ENCODE results near the gene PON2. TPM values are rescaled to one million over a fixed set of nuclear protein-coding genes. Genes with fewer than 3 reads are reported as not detected.

The PON2 gene
- total and polyA plus RNA-seq, 2 experiments from 2014 or later: 39.4 to 42.4 TPM

- H3K27me3 Mint-ChIP-seq (ENCODE audit: insufficient read depth, low read depth, poor library complexity): no peaks in the 10 kb centered on the region
- no peak overlapping the region for H3K4me3 Mint-ChIP-seq
- Histone ChIP-seq H3K4me3 (no peak overlapping the region), H3K4me1 (ENCODE audit: insufficient read depth) (peaks cover 23% of the 10 kb centered on the region), H3K27me3 (ENCODE audit: insufficient read depth) (no peaks in the 10 kb centered on the region), H3K4me2 (no peak overlapping the region), H3K9me2 (ENCODE audit: insufficient read depth) (peaks cover 3% of the 10 kb centered on the region; the same call in 1 of the 2 replicates), H2AFZ (peak overlapping the region; percentile 72), H3K79me2 (replicated peaks; ENCODE audit: insufficient read depth) (no peaks in the 10 kb centered on the region), H3K36me3 (ENCODE audit: insufficient read depth) (no peaks in the 10 kb centered on the region), H4K20me1 (replicated peaks; ENCODE audit: insufficient read depth) (no peaks in the 10 kb centered on the region), H3F3A (replicated peaks; ENCODE audit: low read depth) (no peaks in the 10 kb centered on the region), H3K27ac (ENCODE audit: low read depth) (no peak overlapping the region)
- no peaks in the 10 kb centered on the region for H3K9me3 Mint-ChIP-seq
- no peaks in the 10 kb centered on the region for H3K36me3 Mint-ChIP-seq (ENCODE audit: low read depth)
- peaks cover 30% of the 10 kb centered on the region for H3K4me1 Mint-ChIP-seq
- H3K27ac Mint-ChIP-seq: no peak overlapping the region
- no peak for DNase-seq (ENCODE audit: low spot score)
- TF ChIP-seq ZNF462 (CRISPR knock-in tag; IDR thresholded peaks at IDR 0.05): no peak
- TF ChIP-seq POLR2AphosphoS5 (IDR thresholded peaks at IDR 0.05; ENCODE audit: low read depth): no peak
- no peak for TF ChIP-seq ZNF114 (CRISPR knock-in tag; IDR thresholded peaks at IDR 0.05)
- no peak; the same call in 2 of the 3 replicates for ATAC-seq
Observed at GRCh38 chr7:95473276-95473985, 38.6 kb upstream of the PON2 start.

GRCh38 chr7:95472581-95473161 lies 37.8 kb upstream of the PON2 start:
- H3K27ac ChIP-seq (ENCODE audit: low read depth): no peak overlapping the region
- ATAC-seq: no peak

More at GRCh38 chr7:95472581-95473161, 37.8 kb upstream of the PON2 start:
- TF ChIP-seq ZNF462 (CRISPR knock-in tag; IDR thresholded peaks at IDR 0.05): no peak
- peak overlapping the region; percentile 72 for H2AFZ ChIP-seq
- no peaks in the 10 kb centered on the region for H3K36me3 Mint-ChIP-seq (ENCODE audit: low read depth)
- no peak overlapping the region for H3K27ac Mint-ChIP-seq
- H3K4me1 ChIP-seq (ENCODE audit: insufficient read depth): peaks cover 28% of the 10 kb centered on the region
- H3K9me3 Mint-ChIP-seq: no peaks in the 10 kb centered on the region
- H3K9me2 ChIP-seq (ENCODE audit: insufficient read depth): peaks cover 3% of the 10 kb centered on the region; the same call in 1 of the 2 replicates
- no peaks in the 10 kb centered on the region for H4K20me1 ChIP-seq (replicated peaks; ENCODE audit: insufficient read depth)
- H3K36me3 ChIP-seq (ENCODE audit: insufficient read depth): no peaks in the 10 kb centered on the region
- no peak overlapping the region for H3K4me3 Mint-ChIP-seq
- peaks cover 36% of the 10 kb centered on the region for H3K4me1 Mint-ChIP-seq
- H3K27me3 ChIP-seq (ENCODE audit: insufficient read depth): no peaks in the 10 kb centered on the region
- no peak overlapping the region for H3K4me3 ChIP-seq
- H3K79me2 ChIP-seq (replicated peaks; ENCODE audit: insufficient read depth): no peaks in the 10 kb centered on the region
- H3K4me2 ChIP-seq: no peak overlapping the region
- H3K27me3 Mint-ChIP-seq (ENCODE audit: insufficient read depth, low read depth, poor library complexity): no peaks in the 10 kb centered on the region
- no peaks in the 10 kb centered on the region for H3F3A ChIP-seq (replicated peaks; ENCODE audit: low read depth)
- DNase-seq (ENCODE audit: low spot score): no peak
